HCT116 (cell line): ENCODE measurements around the gene CYTL1. TPM values are rescaled to one million over a fixed set of nuclear protein-coding genes. Genes with fewer than 3 reads are reported as not detected.

Source experiments
- ATAC-seq: fragments of 200-7000 bp; cut with Tn5 transposase; 2 replicates; pipeline ENCODE4 v1.9.1; 2020; ENCODE audit warnings: mild to moderate bottlenecking, moderate library complexity
- BruUV-seq: library from RNA; stranded (reverse); fragments of 400-500 nt; replicated peaks from 2 replicates; lab custom pipeline; 2021; lab: Mats Ljungman, UMichigan
- CTCF ChIA-PET: fragments of 300-600 bp; sonication (Branson Sonifier 250); formaldehyde crosslinking; loops from one replicate; lab custom pipeline; 2021; ENCODE audit warnings: antibody characterized with exemption; lab: Charles Lee
- POLR2A ChIA-PET: fragments of 300-600, 350-600 bp; sonication (Branson Sonifier 250); formaldehyde crosslinking; loops from one replicate; lab custom pipeline; 2021; ENCODE audit warnings: antibody characterized with exemption; lab: Charles Lee
- RAD21 ChIA-PET, 2 experiments: fragments of 300-600 bp; sonication (Branson Sonifier 250); formaldehyde crosslinking; loops; one replicate each; lab custom pipeline; 2023; ENCODE audit warnings: low total read pairs in 2 of 2; ENCODE audit not compliant: uncharacterized antibody in 2 of 2, unreplicated experiment in 2 of 2, low non-redundant PET in 1 of 2; lab: Charles Lee
- DNase-seq: peaks from one replicate; pipeline ENCODE4 v3.0.0-alpha.2; 2010; ENCODE audit warnings: low read depth, low spot score
- H2AFZ ChIP-seq: fragments of 200-600 bp; shearing (Covaris generic), sonication (generic); 2 replicates; pipeline ENCODE4 v1.6.1; 2017; ENCODE audit warnings: low read depth, mixed run types, mixed read lengths, antibody characterized with exemption, low read length; ENCODE audit not compliant: poor library complexity, severe bottlenecking
- H3K27ac ChIP-seq: 2 replicates; pipeline ENCODE4 v1.5.1; 2012; ENCODE audit warnings: low read depth, low read length
- H3K27me3 ChIP-seq: fragments of 200-600 bp; sonication (generic); 2 replicates; pipeline ENCODE4 v1.6.1; 2016; ENCODE audit warnings: mixed run types, low read length, mixed read lengths; ENCODE audit not compliant: insufficient read depth
- H3K36me3 ChIP-seq, 2 experiments: fragments of 200-500 bp in 1 of 2; fragments of 200-600 bp in 1 of 2; sonication (Bioruptor generic) in 1 of 2; sonication (generic) in 1 of 2; 2 replicates each; pipeline versions ENCODE4 v1.5.1 to v1.6.1; 2014 to 2016; ENCODE audit warnings: low read length in 2 of 2, inconsistent platforms in 1 of 2, mixed read lengths in 1 of 2, mixed run types in 1 of 2; ENCODE audit not compliant: insufficient read depth in 2 of 2, control insufficient read depth in 1 of 2
- H3K4me1 ChIP-seq, 2 experiments: fragments of 200-600 bp in 1 of 2; sonication (generic) in 1 of 2; 2 replicates each; pipeline versions ENCODE4 v1.5.1 to v1.6.1; 2012 to 2017; ENCODE audit warnings: low read length in 2 of 2, inconsistent platforms in 1 of 2, mild to moderate bottlenecking in 1 of 2, mixed read lengths in 1 of 2, mixed run types in 1 of 2, moderate library complexity in 1 of 2; ENCODE audit not compliant: insufficient read depth in 2 of 2, control insufficient read depth in 1 of 2
- H3K4me2 ChIP-seq: fragments of 200-600 bp; sonication (generic); 2 replicates; pipeline ENCODE4 v1.6.1; 2017; ENCODE audit warnings: mixed run types, low read length, mixed read lengths
- H3K4me3 ChIP-seq, 2 experiments: fragments of 200-600 bp in 1 of 2; sonication (generic) in 1 of 2; replicated peaks in 1 of 2; 2 replicates each; pipeline ENCODE4 v1.5.1; 2011 to 2016; ENCODE audit warnings: low read length in 2 of 2, control low read depth in 1 of 2, low read depth in 1 of 2, mild to moderate bottlenecking in 1 of 2, mixed read lengths in 1 of 2, mixed run types in 1 of 2
- H3K79me2 ChIP-seq: fragments of 200-600 bp; sonication (generic); 2 replicates; pipeline ENCODE4 v1.6.1; 2017; ENCODE audit warnings: mild to moderate bottlenecking, mixed run types, low read length, moderate library complexity, mixed read lengths; ENCODE audit not compliant: insufficient read depth
- H3K9ac ChIP-seq: fragments of 200-600 bp; sonication (generic); 2 replicates; pipeline ENCODE4 v1.6.1; 2016; ENCODE audit warnings: low read length, mixed read lengths
- H3K9me2 ChIP-seq: fragments of 200-600 bp; sonication (generic), shearing (Covaris generic); 2 replicates; pipeline ENCODE4 v1.6.1; 2017; ENCODE audit warnings: mixed run types, mild to moderate bottlenecking, moderate library complexity; ENCODE audit not compliant: insufficient read depth
- H3K9me3 ChIP-seq, 2 experiments: fragments of 200-500 bp in 1 of 2; fragments of 200-600 bp in 1 of 2; sonication (Bioruptor generic) in 1 of 2; sonication (generic) in 1 of 2; 2 replicates each; pipeline ENCODE4 v1.6.1; 2014 to 2017; ENCODE audit warnings: low read length in 2 of 2, mixed read lengths in 2 of 2, inconsistent platforms in 1 of 2, low read depth in 1 of 2, mild to moderate bottlenecking in 1 of 2, mixed run types in 1 of 2, moderate library complexity in 1 of 2; ENCODE audit not compliant: control insufficient read depth in 1 of 2, insufficient read depth in 1 of 2
- H4K20me1 ChIP-seq: fragments of 200-600 bp; sonication (generic), shearing (Covaris generic); 2 replicates; pipeline ENCODE4 v1.6.1; 2017; ENCODE audit warnings: mixed run types, mild to moderate bottlenecking, moderate library complexity; ENCODE audit not compliant: insufficient read depth
- ZFX ChIP-seq: fragments of 450-650 bp; IDR thresholded peaks from 2 replicates; pipeline ENCODE4 v1.6.1; 2017
- intact Hi-C: fragments of 100-400 bp; cut with micrococcal nuclease; formaldehyde crosslinking; loops from 2 replicates; pipeline ENCODE4 v1.10.0; 2022
- total RNA-seq: library from RNA; stranded (reverse); gene quantifications from one replicate; pipeline ENCODE4 v1.2.1, GENCODE V29; 2021; ENCODE audit not compliant: unreplicated experiment

Gene CYTL1
- total RNA-seq, 1 experiment from 2014 or later = not detected

GRCh38 chr4:4968161-4968725 is 51.0 kb downstream of the CYTL1 start:
- DNase-seq = no peak
- Histone ChIP-seq H3K36me3 (no peaks in the 10 kb centered on the region), H3K9me2 (no peaks in the 10 kb centered on the region), H3K9me3 (peaks cover 6 to 7% of the 10 kb centered on the region in 2 experiments; a peak in 2 of 4 replicates), H3K27me3 (no peaks in the 10 kb centered on the region), H3K4me2 (no peak overlapping the region), H3K27ac (no peak overlapping the region), H3K4me1 (peaks cover 0 to 14% of the 10 kb centered on the region in 2 experiments; a peak in 2 of 4 replicates), H2AFZ (no peak overlapping the region), H3K4me3 (no peak overlapping the region), H4K20me1 (no peaks in the 10 kb centered on the region), H3K79me2 (no peaks in the 10 kb centered on the region), H3K9ac (no peak overlapping the region)
- no peak for TF ChIP-seq ZFX
- CTCF ChIA-PET = no interaction called here
- no TSS peak for BruUV-seq
- RAD21 ChIA-PET = no interaction called here
- POLR2A ChIA-PET = no interaction called here
- ATAC-seq = no peak
- intact Hi-C loops = no loop called here

Other genes with a start within 250 kb of the CYTL1 start
- gene MSX1, start 159.8 kb downstream of the CYTL1 start, total RNA-seq = 59.9 TPM
- gene STK32B, start 32.0 kb upstream of the CYTL1 start, total RNA-seq = not detected